OCI-M1 (cell line): ENCODE data around the gene UCP2.

Experiments used
- DNase-seq: peaks from one replicate; lab custom pipeline; 2025; lab: John Stamatoyannopoulos, UW

UCP2 gene

DNA sequence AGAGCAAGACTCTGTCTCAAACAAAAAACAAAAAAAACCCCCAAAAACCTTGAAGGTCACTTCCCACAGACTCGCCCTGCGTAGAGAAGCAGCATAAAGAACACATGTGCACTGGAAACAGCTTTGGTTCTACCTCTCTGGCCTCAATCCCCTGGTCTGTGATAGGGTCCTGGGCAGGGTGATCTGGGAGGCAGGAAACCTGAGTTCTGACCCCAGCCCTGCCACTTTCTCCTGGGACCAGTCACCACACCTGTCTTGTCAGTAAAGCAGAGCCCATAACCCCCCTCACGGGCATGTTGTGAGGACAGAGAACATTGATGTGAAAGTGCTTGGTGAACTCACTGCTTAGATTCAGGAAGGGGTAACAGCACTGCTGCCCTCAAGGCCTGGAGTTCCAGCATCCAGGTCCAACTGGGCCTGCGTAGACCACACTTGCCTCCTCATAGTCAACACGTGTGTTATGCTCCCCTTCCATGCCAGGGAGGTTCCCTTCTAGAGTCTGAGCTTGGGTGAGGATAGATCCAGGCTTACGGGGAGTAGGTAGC is 11.4 kb downstream of the UCP2 start:
- DNase-seq = peak; percentile 61

- DNase-seq = peak; percentile 82
Observed at GRCh38 chr11:73969991-73970800, 12.4 kb downstream of the UCP2 start.

DNA sequence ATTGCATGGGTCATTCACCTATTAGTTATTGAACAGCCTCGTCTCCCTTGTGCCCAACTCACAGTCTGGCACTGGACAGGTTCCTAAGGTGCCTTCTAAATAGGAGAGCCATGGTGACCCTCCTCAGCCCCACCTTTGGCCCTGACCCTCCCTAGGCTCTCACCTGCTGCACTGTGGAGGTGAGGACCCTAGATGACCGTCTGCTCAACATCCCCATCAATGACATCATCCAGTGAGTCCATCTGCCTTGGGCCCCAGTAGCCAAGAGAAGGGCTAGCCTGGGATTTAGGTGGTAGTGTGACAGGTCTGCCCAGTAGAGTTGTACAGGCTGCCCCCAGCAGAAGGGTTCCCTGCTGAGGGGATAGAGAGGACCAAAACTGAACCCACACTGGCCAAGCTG is 13.6 kb downstream of the UCP2 start:
- no peak for DNase-seq

DNA sequence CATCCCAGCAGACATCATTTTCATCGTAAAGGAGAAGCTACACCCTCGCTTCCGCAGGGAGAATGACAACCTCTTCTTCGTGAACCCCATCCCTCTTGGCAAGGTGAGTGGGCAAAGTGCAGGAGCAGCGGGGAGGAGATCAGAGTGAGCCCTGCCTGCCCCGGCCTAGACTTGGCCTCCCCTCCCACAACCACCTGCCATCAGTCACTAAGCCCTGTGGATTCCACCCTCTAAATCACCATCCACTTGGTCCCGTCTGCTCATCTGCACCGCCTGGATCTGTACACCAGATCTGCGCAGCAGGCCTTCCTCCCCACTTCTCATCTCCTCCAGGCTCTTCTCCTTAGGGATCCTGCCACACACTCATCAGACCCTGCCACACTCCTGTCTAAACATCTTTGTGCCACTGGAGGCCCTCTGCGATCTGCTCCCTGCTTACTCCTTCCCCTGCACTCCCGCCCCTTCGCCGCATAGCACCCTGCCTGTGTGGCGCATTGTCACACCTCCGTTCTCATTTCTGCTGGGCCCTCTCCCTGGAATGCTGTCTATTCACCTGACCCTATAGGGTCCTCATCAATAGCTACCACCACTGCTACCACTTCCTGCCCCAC is 14.2 kb downstream of the UCP2 start:
- DNase-seq = no peak

DNA sequence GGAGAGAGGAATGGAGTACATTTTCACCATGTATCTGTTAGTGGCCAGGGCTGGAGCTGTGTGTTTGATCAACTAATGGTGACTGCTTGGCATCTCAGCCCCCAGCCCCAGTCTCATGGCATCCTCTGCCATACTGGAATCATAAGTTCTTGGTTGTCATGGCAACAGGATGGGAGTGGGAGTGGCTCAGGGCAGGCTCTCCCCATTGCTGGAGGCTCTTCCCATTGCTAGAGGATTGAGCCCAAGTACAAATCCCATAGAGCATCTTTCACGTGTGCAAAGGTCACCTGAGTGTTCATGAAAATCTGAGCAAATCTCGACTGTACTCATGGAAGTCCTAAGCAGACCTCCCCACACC is 16.9 kb downstream of the UCP2 start:
- no peak for DNase-seq

DNA sequence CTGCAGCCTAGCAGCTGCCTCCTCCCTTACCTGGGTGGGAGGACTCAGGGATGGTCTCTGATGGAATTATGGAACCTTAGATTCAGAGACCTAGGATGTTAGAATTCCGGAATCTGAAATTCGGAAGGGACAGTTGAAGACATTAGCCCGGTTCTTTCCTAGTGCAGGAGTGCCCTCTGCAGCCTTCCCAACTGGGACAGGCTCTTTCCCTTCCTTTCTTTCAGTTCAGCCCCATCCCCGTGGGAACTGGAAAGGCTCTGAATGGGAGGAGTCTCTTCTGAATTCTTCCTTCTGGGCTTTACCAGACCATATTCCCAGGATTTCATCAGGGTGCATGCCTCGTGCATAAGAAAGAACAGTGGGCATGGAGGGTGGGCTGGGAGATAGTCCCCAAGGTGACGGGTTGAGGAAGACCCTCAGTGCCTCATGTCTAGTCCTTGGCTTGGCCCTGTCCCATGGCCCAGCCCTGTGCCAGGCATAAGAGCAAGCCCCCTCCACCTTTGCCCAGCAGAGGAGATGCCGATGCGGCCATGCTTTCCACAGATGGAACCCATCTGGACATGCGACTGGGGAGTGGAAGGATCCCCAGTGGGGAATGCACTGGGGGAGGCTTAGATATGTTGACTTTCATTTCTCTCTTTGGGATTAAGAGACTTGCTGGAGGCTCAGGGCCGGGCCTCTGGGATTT is 17.4 kb downstream of the UCP2 start:
- DNase-seq = no peak

- DNase-seq = no peak
Observed at GRCh38 chr11:73963861-73964260, 18.8 kb downstream of the UCP2 start.

DNA sequence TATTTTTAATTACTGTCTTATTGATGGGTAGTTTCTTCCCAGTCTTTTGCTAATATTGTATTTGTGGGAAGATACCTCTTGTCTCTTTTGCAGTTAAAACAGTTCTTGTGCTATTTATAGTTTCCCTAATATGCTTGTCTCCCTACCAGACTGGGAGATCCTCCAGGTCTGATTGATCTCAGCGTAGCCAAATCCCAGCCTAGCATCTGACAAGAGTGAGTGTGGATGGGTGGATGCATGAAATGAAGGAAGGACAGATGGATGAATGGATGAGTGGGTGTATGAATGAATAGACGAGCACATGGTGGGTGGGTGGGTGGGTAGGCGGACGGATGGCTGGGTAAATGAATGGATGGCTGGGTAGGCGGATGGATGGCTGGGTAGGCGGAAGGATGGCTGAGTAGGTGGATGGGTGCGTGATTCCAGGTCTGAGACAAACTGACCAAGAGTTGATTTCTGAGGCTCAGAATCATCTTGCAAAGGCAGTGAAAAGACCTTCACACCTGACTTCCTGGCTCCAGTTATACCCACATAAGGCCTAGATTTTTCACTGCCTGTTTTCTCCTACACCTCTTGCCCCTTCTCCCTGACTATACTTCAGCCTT is 20.4 kb downstream of the UCP2 start:
- DNase-seq = no peak

GRCh38 chr11:73961321-73961720 is 21.3 kb downstream of the UCP2 start:
- no peak for DNase-seq

GRCh38 chr11:73958521-73959141 is 24.0 kb downstream of the UCP2 start:
- DNase-seq = no peak

GRCh38 chr11:73957654-73958361 is 24.8 kb downstream of the UCP2 start:
- DNase-seq = no peak

GRCh38 chr11:73956876-73957653 is 25.6 kb downstream of the UCP2 start:
- no peak for DNase-seq

DNA sequence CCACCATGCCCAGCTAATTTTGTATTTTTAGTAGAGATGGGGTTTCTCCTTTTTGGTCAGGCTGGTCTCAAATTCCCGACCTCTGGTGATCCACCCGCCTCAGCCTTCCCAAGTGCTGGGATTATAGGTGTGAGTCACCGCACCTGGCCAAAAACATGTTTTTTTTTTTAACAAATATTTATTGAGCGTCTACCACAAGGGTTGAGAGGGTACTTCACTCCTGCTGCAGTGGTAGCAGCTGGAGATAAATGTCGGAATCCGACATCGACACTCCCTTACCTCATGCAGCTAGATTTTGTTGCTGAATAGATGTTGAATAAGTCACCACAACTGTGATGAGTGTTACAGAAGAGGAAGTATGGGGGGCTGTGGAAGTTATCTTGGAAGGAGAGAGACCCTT is 30.8 kb downstream of the UCP2 start:
- no peak for DNase-seq

DNA sequence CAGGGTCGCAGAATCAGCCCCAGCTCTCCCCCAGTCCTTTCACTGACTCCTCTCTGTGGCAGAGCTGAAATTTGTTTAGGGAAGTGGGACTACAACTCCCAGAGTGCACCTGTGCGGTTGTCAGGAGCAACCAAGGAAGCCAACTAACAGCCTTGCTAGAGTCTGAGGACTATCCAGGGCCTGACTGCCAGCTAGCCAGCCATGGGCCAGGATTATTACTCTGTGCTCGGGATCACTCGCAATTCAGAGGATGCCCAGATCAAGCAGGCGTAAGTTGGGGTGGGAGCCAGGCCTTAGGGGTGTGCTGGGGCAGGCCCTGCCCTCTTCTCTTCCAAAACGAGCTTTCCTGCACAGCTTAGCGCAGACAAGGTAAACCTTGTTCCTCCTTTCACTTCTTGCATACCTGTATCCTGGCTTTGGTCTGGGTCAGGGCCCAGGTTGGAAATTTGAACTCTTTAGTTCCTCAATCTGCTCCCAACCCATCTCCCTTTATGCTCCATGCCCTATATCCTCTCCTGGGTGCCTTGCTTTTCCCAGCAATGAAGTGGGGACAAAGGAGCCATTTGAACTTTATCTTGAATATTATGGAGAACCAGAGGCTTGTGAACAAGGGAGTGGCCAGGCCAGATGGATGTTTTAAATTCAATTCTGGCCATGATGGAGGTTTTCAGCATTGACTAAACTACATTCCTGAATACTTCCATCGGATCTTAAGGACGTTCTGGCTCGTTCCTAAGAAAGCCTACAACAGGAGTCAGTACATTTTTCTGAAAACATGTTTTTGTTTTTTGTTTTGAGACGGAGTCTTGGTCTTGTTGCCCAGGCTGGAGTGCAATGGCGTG is 31.6 kb downstream of the UCP2 start, which contains the start of gene DNAJB13:
Gene DNAJB13, plus strand, starts transcription at position 158 of the 842 bp plus-strand sequence. Its CDS starts 44 bp downstream, at position 202.
- DNase-seq = peak; percentile 84

- DNase-seq = no peak
Observed at GRCh38 chr11:73949912-73950311, 32.7 kb downstream of the UCP2 start.

GRCh38 chr11:73949246-73949645 is 33.4 kb downstream of the UCP2 start:
- DNase-seq = no peak

- DNase-seq = no peak
Observed at GRCh38 chr11:73946798-73947458, 35.7 kb downstream of the UCP2 start.

DNA sequence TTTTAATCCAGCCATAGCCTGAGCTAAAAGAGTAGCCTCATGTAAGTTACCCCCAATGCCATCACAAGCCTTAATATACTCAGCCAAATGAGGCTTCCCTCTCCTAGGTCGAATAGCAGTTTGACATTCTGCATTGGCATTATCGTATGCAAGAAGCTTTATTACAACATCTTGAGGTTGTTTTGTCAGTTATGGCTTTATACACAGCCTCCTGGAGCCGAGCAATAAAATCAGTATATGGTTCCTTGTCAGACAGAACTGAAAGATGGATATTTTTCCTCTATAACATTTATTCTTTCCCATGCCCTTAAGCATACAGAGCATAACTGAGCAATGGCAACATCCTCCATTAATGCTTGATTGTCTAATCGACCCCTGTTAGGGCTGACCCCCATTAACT is 37.2 kb downstream of the UCP2 start:
- no peak for DNase-seq

- no peak for DNase-seq
Observed at GRCh38 chr11:73944901-73945300, 37.7 kb downstream of the UCP2 start.
